ENCODE data around the gene SLC39A7.

SLC39A7 gene

DNA sequence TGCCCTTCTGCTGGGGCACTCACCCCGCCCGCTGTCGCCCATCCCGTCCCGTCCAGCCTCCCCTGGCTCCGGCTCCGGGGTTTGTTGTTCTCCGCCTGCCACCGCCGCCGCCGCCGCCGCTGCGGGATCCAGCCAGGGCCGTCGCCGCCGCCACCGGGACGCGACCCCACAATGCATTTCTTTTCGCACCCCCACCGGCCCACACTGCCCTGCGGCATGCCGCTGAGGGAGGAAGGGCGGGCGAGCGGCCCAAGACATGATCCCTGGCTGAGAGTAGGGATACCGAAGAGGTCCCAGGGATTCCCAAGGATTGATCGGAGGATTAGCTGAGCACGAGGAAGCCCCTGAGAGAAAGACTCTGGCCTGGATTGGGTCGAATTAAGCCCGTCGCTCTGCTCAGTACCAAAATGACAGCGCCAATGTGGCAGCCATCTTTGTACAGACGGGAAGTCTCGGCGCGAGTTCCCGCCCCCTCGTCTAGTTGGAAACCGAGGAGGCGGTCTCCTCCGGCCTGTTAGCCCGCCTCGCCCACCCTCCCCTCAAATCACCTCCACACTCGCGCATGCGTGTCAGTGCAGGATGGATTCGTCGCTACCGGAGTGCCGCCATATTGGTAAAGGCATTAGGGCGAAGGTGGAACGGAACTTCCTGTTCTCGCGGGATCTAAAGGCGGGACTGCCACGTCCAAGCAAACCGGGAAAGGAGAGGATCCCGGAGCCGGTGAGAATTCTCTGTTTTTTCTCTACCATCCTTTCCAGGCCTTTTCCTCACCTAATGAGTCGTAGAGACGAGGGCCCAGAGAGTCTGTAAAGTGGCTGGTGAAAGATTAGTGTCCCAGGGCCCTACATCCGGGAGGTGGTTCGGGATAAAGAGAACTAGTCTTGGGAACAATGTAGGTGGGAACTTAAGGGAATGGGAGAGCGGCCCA lies at the start of gene SLC39A7, which contains the start of gene RXRB:
Gene SLC39A7 (plus strand): TSS at position 649 of the 928 bp plus-strand sequence. CDS start 379 bp downstream, outside the sequence.
Gene RXRB (minus strand): TSS at position 447 of the 928 bp plus-strand sequence. CDS start 189 bp downstream, at position 258.
- peak; percentile 98 for DNase-seq

DNA sequence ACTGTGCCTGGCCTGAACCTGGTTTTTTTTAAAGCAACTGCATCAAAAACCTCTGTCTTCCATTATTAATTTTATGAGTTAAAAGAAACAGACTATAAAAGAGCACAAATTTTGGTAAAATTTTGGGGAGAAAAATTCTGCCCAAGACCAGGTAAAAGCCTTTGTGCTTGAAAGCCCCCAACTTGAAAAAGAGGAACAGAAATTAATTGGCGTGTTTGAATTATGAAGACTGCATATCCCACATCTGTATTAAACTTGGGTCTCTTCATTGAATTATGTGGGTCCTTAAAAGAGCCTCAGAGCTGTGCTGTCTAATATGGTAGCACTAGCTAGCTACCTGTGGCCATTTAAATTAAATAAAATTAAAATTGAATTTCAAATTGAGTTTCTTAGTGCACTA lies 49.6 kb upstream of the SLC39A7 start:
- DNase-seq = no peak

DNA sequence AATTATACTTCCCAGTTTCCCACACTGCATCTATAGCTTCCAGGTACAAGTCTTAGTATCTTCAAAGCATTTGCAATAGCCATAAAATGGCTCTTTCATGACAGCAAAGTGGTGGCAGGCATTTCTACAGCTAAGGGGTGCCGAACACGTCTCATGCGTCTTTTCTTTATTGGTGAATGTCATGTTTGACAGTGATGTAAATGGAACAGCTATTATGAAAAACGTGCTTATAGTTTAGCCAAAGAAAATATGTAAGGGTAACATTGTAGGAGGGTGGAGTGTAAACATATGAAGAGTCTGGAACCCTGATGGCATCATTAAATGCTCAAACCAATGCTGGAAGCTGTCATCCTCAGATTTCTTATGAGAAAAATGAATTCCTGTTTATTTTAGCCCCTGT lies 46.3 kb upstream of the SLC39A7 start:
- DNase-seq = no peak

DNA sequence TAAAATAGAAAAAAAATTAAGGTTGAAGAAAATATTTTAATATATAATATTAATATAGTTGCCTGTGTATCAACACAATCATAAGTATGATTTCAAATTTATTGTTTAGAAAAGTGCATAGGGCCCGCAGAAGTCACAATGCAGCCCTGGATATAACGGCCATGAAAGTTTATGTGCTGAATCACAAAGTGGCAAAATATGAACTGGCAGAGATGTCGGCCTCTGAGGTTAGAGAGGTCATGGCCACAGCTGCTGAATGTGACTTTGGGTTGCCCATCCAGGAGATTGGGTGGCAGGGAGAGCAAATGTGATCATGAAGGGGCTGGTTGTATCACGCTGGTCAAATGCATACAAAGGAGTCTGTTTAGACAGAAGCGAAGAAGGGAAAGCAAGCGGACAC lies 44.1 kb upstream of the SLC39A7 start:
- DNase-seq = no peak

DNA sequence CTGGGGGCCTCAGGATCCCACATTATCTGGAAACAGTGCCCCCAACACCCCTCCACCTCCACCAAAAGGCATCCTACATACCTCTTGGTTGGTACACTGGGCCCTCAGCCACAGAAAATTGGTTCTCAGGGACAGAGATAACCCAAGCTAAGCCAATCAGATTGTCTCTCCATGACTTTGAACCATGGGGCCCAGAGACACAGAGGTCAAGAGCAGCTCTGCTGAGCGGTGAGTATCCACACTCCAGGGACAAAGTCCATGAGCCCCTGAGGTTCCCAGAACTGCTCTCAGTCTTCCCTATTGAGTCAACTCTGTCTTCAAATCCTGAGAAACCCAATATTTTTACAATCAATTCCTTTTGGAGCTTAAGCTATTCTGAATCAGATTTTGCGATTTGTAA lies 43.7 kb upstream of the SLC39A7 start:
- DNase-seq = no peak

DNA sequence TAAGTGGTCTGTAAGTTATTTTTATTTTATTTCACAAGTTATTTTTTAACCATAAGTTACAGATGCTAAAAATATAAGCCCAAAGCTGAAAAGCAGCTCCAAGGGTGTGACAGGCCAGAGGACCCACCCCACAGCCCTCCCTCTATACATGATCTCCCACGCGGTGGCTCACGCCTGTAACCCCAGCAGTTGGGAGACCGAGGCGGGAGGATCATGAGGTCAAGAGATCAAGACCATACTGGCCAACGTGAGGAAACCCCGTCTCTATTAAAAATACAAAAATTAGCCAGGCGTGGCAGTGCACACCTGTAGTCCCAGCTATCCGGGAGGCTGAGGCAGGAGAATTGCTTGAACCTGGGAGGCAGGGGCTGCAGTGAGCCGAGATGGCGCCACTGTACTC lies 40.6 kb upstream of the SLC39A7 start:
- no peak for DNase-seq

- no peak for DNase-seq
Measured at GRCh38 chr6:33160728-33161344, 39.8 kb upstream of the SLC39A7 start.

DNA sequence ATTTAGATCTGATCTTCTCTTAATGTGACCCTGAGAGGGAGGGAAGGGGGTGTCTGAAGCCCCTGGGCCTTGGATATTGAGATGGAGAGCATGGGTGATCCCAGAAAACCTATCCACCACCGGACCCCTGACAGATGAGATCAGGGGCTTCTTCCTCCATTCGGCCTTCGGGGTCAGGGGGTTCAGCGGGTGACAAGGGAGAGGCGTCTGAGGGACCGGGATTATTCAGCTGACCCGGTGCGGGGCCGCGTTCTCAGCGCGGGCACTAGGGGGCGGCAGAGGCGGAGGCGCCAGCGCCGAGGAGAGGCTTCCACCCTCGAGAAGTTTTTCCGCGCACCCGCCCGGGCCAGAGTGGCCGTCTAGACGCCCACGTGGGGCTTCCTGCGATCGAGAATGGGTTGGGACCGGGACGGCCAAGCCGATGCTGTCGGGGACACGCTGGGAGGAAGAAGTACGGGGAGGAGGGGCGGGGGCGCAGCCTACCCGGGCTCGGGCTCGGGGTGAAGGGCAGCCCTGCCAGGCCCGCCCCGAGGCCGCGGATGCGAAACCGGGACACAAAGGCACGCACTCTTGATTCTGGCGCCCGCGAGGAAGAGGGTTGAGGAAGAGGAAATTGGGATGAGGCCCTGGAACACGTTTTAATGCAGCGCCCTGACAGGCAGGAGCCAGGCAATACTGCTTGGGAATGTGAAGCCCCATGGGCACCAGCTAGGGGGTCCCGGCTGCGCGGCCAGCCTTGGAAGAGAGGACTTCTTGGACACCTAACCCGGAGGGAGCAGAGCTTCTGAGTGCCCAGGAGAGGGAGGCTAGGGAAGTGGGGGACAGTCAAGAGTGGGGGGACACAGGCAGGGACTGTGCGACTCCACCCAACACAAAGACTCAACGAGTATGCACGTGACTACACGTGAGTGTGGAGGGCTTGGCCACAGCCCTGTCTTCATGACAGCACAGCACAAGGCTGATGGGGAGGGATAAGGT lies 39.0 kb upstream of the SLC39A7 start:
- DNase-seq = peak; percentile 9

- DNase-seq = no peak
Measured at GRCh38 chr6:33163540-33163939, 37.1 kb upstream of the SLC39A7 start.

DNA sequence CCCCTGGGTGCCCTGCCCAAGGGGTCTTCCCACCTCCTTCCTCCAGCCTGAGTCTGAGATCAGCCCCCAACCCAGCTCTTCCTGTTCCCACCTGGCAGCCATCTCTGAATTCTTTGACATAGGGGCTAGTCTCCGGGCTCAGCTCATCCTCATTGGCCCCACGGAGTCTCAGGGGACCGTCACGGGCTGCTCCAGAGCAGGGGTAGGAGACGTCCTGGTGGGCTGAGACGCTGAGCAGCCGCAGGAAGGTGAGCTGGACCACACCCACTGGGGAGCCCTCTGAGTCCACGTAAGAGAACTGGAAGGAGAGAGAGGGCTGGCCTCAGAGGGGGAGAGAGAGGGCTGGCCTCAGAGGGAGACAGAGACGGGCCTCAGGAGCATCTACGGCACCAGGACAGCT lies 36.5 kb upstream of the SLC39A7 start:
- DNase-seq = no peak

DNA sequence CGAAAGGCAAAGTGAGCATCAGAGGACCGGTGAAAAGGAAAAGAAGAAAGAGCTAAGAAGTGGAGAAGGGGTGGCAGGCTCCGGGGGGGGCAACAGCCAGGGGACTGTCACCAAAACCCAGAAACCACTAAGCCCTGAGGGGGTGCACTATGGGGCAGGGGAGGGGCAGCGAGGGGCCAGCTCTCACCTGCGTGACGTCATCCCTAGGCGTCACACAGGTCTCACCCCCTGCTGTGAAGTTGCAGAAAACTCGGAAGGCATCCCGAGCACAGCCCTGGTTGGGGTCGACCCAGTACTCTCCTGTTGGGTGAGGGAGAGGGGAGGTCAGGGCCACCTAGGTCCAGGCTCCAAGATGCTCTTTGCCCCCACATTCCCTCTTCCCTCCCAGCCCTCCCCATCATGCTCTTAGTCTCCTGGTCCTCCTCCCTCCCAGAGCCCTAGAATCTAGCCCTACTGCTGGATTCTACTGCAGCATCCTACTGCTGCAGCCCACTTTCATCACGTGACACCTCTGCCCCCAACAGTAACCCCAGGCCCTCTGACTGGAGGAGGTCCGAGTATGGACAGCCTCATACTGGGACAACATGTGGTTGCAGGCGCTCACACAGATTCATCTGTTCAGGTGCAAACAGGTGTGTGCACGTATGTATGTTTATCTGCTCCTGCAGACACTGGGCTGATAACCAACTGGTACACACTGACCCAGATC lies 35.8 kb upstream of the SLC39A7 start:
- no peak for DNase-seq

DNA sequence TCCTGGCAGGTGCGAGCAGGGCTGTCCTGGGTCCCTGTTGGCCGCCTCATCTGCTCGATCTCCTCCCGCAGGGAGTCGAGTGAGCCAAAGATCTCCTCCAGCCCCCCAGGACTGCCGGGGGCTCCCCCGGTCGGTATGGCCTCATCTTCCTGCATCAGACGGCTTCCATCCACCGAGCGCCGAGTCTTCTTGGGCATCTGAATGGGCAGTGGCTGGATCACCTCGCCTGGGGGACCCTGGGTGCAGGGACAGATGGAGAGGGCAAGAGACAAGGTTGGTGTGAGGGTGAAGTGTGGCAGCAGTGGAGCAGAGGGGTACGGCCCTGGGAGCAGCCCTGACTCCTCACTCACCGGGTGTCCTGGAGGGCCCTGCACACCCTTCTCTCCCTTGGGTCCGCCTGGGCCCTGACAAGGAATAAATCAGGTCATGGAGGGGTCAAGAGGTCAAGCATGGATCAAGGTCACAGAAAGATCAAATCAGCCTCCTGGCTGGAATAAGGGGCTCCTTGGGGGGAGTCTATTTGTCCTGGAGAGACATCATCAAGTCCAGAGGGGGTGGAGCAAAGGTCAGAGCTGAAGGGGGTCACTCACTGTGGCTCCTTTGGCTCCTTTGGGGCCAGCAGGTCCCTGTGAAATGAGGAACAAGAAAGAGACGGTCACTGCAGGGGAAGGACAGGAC lies 34.9 kb upstream of the SLC39A7 start:
- no peak for DNase-seq

GRCh38 chr6:33166363-33166762 lies 34.3 kb upstream of the SLC39A7 start:
- DNase-seq = no peak

DNA sequence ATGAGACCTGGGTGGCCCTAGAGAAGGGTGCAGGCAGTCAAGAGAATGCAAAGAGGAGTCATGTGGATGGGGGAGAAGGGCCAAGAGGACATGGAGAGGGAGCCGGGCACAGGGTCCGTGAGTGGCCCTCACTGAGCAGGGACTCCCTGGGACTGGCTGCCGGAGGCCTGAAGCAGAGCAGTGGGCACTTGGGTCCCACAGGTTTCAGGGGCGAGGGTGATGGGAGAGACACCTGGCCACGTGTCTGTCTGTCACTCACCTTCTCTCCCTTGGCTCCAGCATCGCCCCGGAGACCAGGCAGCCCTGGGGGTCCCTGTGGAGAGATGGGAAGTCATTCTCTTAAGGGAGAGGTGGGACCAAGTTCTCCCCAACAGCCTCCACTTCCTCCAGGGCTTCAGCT lies 33.9 kb upstream of the SLC39A7 start:
- no peak for DNase-seq

DNA sequence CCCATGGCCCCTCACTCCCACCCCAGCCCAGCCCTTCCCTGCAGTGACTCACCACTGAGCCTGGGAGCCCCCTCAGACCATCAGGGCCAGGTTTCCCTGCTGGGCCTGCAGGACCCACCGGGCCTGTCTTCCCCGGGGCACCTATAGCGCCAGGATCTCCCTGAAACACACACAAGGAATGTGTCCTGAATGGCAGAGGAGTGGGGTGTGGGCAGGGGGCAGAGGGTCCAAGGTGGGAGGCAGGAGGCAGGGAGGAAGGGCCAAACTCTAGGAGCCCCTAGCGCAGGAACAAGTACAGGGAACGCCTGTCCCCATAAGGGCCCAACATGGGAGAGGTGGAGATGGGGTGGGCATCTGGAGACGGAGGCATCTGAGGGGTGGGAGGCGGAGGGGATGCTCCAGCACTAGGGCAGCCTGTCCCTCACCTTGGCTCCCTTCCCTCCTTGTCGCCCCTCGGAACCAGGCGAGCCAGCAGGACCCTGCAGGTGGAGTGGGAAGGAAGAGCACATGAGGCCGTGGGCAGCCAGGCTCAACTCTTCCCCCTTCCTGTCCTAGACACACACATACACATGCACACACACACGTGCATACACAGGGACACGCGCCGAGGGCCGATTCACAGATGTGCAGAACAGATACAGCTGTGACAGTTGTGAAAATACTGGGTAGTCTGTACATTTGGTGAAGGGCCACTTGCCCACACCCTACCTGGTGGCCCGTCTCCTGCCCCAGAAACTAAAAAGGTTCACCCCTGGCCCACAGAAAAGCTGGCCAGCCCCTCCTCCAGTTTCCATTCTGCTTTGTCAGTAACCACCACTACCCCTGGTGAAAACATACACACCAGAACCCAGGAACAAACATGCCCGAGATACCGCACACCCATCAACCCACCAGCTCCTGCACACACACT lies 33.0 kb upstream of the SLC39A7 start:
- no peak for DNase-seq

- DNase-seq = no peak
Measured at GRCh38 chr6:33168284-33168601, 32.4 kb upstream of the SLC39A7 start.

GRCh38 chr6:33168639-33169038 lies 32.0 kb upstream of the SLC39A7 start:
- DNase-seq = no peak

- DNase-seq = no peak
Measured at GRCh38 chr6:33169291-33170175, 31.1 kb upstream of the SLC39A7 start.

- DNase-seq = no peak
Measured at GRCh38 chr6:33170176-33171015, 30.3 kb upstream of the SLC39A7 start.

All from DMS79 (cell line).